C4-2B (cell line): ENCODE measurements around the gene ARHGEF9.

Source experiments
- ZFX ChIP-seq: fragments of 450-650 bp; IDR thresholded peaks from 2 replicates; pipeline ENCODE4 v1.6.1; 2017
- TF ChIP-seq, protein P1 (sequence below): fragments of 450-650 bp; conservative IDR thresholded peaks from 2 replicates; pipeline ENCODE4 v1.5.1; 2017; ENCODE audit warnings: mild to moderate bottlenecking

DNA sequence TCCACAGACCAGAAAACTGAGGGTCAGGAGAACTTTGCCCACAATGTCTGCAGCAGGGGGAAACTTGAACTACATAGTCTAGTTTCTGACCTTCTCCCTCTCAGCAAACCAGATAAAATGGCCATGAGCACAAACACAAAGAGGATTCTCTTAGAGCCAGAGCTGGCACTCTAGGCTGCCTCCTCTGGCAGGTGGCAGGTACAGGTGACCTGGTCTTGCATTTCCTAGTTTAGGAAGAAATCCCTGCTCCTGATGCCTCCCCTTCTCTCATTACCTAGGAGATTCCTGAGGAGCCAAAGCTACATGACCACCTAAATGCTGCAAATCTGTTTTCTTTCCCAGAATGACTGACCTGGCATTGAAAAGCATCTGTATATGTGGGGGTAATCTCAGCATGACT is 45.1 kb downstream of the ARHGEF9 start:
- TF ChIP-seq, protein P1, sequence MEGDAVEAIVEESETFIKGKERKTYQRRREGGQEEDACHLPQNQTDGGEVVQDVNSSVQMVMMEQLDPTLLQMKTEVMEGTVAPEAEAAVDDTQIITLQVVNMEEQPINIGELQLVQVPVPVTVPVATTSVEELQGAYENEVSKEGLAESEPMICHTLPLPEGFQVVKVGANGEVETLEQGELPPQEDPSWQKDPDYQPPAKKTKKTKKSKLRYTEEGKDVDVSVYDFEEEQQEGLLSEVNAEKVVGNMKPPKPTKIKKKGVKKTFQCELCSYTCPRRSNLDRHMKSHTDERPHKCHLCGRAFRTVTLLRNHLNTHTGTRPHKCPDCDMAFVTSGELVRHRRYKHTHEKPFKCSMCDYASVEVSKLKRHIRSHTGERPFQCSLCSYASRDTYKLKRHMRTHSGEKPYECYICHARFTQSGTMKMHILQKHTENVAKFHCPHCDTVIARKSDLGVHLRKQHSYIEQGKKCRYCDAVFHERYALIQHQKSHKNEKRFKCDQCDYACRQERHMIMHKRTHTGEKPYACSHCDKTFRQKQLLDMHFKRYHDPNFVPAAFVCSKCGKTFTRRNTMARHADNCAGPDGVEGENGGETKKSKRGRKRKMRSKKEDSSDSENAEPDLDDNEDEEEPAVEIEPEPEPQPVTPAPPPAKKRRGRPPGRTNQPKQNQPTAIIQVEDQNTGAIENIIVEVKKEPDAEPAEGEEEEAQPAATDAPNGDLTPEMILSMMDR = peak; percentile 8; the same call in 1 of the 2 replicates
- TF ChIP-seq ZFX = no peak
